ENCODE data around the gene ATP5PD. TPM values are rescaled to one million over a fixed set of nuclear protein-coding genes. Genes with fewer than 3 reads are reported as not detected.
"Not testable (repeated sequence)": the region's sequence is repeated elsewhere in the genome, so short reads cannot be mapped to it uniquely, and the experiment has no call there.

Gene ATP5PD
- total RNA-seq, 4 donors from 2014 or later: 171 to 241 (median 220) TPM

DNA sequence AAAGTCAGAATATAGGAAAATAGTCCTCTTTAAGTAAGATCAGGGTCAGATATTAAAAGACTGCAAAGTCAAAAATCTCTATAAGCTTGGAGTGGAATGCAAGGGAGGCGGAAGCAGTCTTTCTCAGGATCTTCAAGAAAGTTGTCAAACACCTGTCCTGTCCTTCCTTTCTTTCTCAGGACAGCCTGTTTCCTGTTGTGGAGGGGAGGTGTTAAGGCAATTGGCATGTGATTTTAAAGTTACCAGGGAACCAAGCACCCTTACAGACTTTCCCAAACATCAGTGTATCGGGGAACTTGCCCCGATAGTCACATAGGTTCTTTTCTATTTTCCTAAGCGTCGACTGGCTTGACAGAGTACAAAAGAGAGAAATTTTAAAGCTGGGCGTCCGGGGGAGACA is 2.1 kb downstream of the ATP5PD start:
- H3K36me3 ChIP-seq: peaks cover 0 to 27% (median 2%) of the 10 kb centered on the region in 3 donors
- no peaks in the 10 kb centered on the region for H3K27me3 ChIP-seq
- peaks cover 0 to 36% (median 21%) of the 10 kb centered on the region in 4 donors for H3K4me1 ChIP-seq
- H3K4me3 ChIP-seq: no peak overlapping the region
- H3K27ac ChIP-seq: no peak overlapping the region
- no peak for TF ChIP-seq EP300 (IDR thresholded peaks at IDR 0.05)
- 68 to 69% methylated on average over 7 of the region's 7 CpGs for WGBS, 2 donors
- no peak for DNase-seq (ENCODE audit: low spot score in 2 of 2)
- H3K9me3 ChIP-seq: no peaks in the 10 kb centered on the region

DNA sequence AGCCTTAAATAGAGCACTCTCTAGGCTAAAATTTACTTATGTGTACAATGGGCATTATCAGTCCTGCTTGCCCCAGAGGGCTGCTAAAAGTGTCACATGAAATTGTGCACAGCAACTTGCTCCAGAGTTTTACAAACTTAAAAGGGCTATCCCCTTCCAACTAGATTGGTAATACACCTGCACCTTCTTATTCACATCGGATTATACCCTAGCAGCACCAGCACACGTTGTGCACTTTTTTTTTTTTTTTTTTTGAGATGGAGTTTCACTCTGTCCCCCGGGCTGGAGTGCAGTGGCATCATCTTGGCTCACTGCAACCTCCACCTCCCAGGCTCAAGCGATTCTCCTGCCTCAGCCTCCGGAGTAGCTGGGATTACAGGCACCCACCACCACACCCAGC is 3.0 kb downstream of the ATP5PD start:
- Histone ChIP-seq H3K4me1 (peaks cover 0 to 27% (median 15%) of the 10 kb centered on the region in 4 donors), H3K36me3 (peaks cover 2 to 36% (median 2%) of the 10 kb centered on the region in 3 donors)
- not testable (repeated sequence) for H3K9me3 ChIP-seq; DNase-seq (ENCODE audit: low spot score in 2 of 2); H3K27ac ChIP-seq; H3K27me3 ChIP-seq; H3K4me3 ChIP-seq
- 63 to 66% methylated on average over 5 of the region's 5 CpGs for WGBS, 2 donors

DNA sequence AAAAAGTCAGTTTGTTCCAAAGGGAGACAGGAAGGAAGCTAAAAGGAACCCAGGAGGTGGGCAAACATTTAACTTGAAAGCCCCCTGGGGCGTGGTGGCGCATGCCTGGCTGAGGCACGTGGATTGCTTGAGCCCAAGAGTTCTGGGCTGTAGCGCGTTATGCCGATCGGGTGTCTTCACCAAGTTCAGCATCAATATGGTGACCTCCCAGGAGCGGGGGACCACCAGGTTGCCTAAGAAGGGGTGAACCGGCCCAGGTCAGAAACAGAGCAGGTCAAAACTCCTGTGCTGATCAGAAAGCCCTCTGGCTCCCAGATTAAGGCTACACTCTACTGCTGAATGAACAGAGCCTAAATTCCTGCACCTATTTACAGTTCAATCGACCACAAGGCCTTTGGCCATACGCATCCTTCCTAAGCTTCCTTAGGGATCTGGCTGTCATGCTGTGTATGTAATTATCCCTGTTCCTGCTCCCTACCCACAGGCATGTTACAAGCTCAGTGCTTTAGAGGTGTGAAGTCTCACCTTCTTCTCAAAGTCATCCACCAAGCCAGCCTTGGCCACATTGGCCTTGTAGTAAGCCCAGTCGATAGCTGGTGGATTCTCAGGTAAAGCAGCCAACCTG is 5.0 kb downstream of the ATP5PD start:
- Histone ChIP-seq H3K4me3 (no peak overlapping the region), H3K9me3 (no peaks in the 10 kb centered on the region), H3K27ac (no peak overlapping the region), H3K4me1 (peaks cover 0 to 13% (median 6%) of the 10 kb centered on the region in 4 donors), H3K27me3 (no peaks in the 10 kb centered on the region), H3K36me3 (peaks cover 2 to 49% (median 8%) of the 10 kb centered on the region in 3 donors)
- TF ChIP-seq EP300 (IDR thresholded peaks at IDR 0.05) (no peak), POLR2A (IDR thresholded peaks at IDR 0.05) (no peak)
- TF ChIP-seq, protein P1, sequence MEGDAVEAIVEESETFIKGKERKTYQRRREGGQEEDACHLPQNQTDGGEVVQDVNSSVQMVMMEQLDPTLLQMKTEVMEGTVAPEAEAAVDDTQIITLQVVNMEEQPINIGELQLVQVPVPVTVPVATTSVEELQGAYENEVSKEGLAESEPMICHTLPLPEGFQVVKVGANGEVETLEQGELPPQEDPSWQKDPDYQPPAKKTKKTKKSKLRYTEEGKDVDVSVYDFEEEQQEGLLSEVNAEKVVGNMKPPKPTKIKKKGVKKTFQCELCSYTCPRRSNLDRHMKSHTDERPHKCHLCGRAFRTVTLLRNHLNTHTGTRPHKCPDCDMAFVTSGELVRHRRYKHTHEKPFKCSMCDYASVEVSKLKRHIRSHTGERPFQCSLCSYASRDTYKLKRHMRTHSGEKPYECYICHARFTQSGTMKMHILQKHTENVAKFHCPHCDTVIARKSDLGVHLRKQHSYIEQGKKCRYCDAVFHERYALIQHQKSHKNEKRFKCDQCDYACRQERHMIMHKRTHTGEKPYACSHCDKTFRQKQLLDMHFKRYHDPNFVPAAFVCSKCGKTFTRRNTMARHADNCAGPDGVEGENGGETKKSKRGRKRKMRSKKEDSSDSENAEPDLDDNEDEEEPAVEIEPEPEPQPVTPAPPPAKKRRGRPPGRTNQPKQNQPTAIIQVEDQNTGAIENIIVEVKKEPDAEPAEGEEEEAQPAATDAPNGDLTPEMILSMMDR (IDR thresholded peaks at IDR 0.05): no peak
- WGBS, 2 donors: 85 to 92% methylated on average over 11 of the region's 12 CpGs
- DNase-seq (ENCODE audit: low spot score in 2 of 2): no peak

DNA sequence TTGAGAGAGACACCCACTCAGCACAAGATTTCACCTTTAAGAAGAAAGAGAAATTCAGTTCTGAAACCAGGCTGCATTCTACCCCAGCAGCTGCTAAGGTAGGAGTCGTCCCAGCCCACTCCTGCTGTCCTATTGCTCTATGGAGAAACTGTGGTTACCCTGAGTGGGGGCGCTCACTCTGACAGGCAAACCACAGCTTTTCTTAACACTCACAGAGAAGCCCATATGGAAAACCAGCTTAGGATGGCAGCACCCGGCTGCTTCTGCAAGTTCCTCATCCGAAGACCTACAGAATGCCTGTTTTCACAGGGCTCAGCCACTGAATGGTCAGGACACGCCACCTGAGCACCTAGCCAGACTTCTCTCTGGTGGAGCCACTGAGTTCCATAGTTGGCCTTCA is 7.5 kb downstream of the ATP5PD start:
- WGBS, 2 donors: 76 to 95% methylated on average over 5 of the region's 5 CpGs
- DNase-seq (ENCODE audit: low spot score in 2 of 2): no peak
- no peaks in the 10 kb centered on the region for H3K9me3 ChIP-seq
- peaks cover 2 to 49% (median 8%) of the 10 kb centered on the region in 3 donors for H3K36me3 ChIP-seq
- peaks cover 0 to 13% (median 4%) of the 10 kb centered on the region in 4 donors for H3K4me1 ChIP-seq
- H3K27me3 ChIP-seq: no peaks in the 10 kb centered on the region
- H3K27ac ChIP-seq: no peak overlapping the region
- TF ChIP-seq POLR2A (IDR thresholded peaks at IDR 0.05): no peak
- TF ChIP-seq, protein P1 (IDR thresholded peaks at IDR 0.05): no peak
- no peak for TF ChIP-seq EP300 (IDR thresholded peaks at IDR 0.05)
- H3K4me3 ChIP-seq: no peak overlapping the region

DNA sequence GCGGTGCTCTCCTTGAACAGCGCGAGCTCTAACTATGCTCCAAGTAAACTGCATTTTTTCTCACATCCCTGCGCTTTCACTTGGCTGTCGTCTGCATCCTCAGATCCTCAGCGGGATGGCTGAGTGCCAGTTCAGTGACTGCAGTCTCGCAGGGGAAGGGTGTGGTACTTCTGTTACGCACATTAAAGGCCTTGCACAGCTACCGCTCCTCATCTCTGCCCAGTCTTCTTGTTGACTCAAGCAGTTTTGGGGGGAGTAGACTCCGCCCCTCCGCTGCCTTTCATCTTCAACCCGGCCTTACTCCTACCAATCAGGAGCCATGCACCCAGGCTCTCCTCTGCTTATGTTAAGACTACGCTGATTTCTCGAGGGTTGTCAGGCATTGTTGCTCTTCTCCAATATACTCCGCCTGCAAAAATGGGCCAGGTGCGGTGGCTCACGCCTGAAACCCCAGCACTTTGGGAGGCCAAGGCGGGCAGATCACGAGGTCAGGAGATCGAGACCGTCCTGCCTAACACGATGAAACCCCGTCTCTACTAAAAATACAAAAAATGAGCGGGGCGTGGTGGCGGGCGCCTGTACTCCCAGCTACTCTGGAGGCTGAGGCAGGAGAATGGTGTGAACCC is 10.0 kb downstream of the ATP5PD start:
- Histone ChIP-seq H3K9me3 (no peaks in the 10 kb centered on the region), H3K36me3 (peaks cover 2 to 42% (median 8%) of the 10 kb centered on the region in 3 donors), H3K4me1 (peaks cover 0 to 32% (median 17%) of the 10 kb centered on the region in 4 donors), H3K4me3 (no peak overlapping the region), H3K27ac (peak overlapping the region; percentile 34 to 97 (median 68)), H3K27me3 (no peaks in the 10 kb centered on the region)
- peak; percentile 79 to 89 for DNase-seq (ENCODE audit: low spot score in 2 of 2)
- TF ChIP-seq EP300 (IDR thresholded peaks at IDR 0.05): peak in 1 of 2 donors; percentile 51
- TF ChIP-seq, protein P1 (IDR thresholded peaks at IDR 0.05): no peak
- no peak for TF ChIP-seq POLR2A (IDR thresholded peaks at IDR 0.05)
- WGBS, 2 donors: 73 to 76% methylated on average over 27 of the region's 27 CpGs

DNA sequence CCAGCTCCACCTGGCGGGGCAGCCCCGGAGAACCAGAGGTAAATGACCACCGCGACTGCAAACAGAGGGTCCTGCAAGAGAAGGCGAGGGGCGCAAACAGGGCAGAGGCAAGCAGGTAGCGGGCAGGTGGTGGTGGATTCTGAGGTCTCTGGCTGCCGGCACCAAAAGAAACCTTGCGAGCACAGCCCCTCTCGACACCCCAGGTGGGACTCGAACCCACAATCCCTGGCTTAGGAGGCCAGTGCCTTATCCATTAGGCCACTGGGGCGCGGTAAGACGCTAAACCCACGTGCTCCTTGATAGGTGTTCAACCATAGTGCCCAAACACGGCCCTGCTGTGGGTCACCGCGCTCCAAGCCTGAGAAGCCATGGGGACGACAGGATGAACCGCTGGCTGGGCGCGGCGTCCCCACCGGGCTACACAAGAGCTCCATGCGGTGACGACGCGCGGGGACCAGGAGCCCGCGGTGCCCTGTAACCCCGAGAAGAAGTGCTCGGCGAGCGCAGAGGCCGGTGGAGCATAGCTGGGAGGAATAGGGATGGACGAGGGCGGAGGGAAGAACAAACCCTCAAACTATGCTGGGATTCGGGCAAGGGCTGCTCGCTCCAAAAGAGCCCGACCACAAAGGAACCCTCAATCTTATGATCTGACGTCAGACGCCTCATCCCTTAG is 12.4 kb downstream of the ATP5PD start:
- peak; percentile 87 to 95 for DNase-seq (ENCODE audit: low spot score in 2 of 2)
- WGBS, 2 donors: 2 to 3% methylated on average over 41 to 43 of the region's 43 CpGs
- TF ChIP-seq, protein P1 (IDR thresholded peaks at IDR 0.05): peak in 2 of 5 experiments; percentile 25 to 52
- TF ChIP-seq EP300 (IDR thresholded peaks at IDR 0.05) (peak in 1 of 2 donors; percentile 17), POLR2A (IDR thresholded peaks at IDR 0.05) (no peak)
- Histone ChIP-seq H3K4me1 (peaks cover 0 to 32% (median 17%) of the 10 kb centered on the region in 4 donors), H3K4me3 (peak overlapping the region; percentile 67 to 78 (median 72)), H3K9me3 (peaks cover 0 to 2% (median 0%) of the 10 kb centered on the region in 4 donors), H3K27me3 (no peaks in the 10 kb centered on the region), H3K36me3 (peaks cover 0 to 18% (median 8%) of the 10 kb centered on the region in 3 donors), H3K27ac (peak overlapping the region; percentile 87 to 97 (median 94))
